OCI-LY7 (cell line): ENCODE data around the gene FAM114A1.

Experiments used
- CTCF ChIP-seq: fragments of 200-600 bp; sonication (generic); conservative IDR thresholded peaks from 2 replicates; pipeline ENCODE4 v1.5.1; 2014; ENCODE audit warnings: mild to moderate bottlenecking, antibody characterized with exemption, low read length, moderate library complexity, mixed read lengths
- EZH2phosphoT487 ChIP-seq: fragments of 200-600 bp; sonication (generic); IDR thresholded peaks from 2 replicates; pipeline ENCODE4 v1.6.1; 2018; ENCODE audit warnings: low read depth, borderline replicate concordance, mild to moderate bottlenecking, mixed run types, antibody characterized with exemption, low read length, moderate library complexity, mixed read lengths

- no peak for TF ChIP-seq CTCF
- TF ChIP-seq EZH2phosphoT487 = no peak
Measured at GRCh38 chr4:38924353-38924752, 56.7 kb downstream of the FAM114A1 start.
